Adrenal gland (tissue), 5 donors: ENCODE measurements around the gene NEK7.

Experiments
- CTCF ChIP-seq, 6 experiments: fragments of 450-650 bp in 4 of 6; fragments of 200-600 bp in 2 of 6; sonication (generic) in 1 of 6; IDR thresholded peaks; 1 replicate in 5 of 6; 2 replicates in 1 of 6; pipeline versions ENCODE4 v1.5.1 to v1.8.0; 2016 to 2021; ENCODE audit warnings: antibody characterized with exemption in 6 of 6, mild to moderate bottlenecking in 2 of 6, moderate library complexity in 1 of 6
- POLR2A ChIP-seq, 2 donors: fragments of 450-650 bp; IDR thresholded peaks; one replicate each; pipeline ENCODE4 v1.6.1; 2017; ENCODE audit warnings: antibody characterized with exemption in 2 of 2, mild to moderate bottlenecking in 2 of 2, moderate library complexity in 1 of 2
- donor health status: DM: no; HTN: no; CAD: no.

- TF ChIP-seq CTCF (IDR thresholded peaks at IDR 0.05) (no peak), POLR2A (IDR thresholded peaks at IDR 0.05) (no peak)
Observed at GRCh38 chr1:198352975-198353695, 196.3 kb downstream of the NEK7 start.
